Neural progenitor cell (in vitro differentiated cells): ENCODE data around the gene VWA8. TPM values are rescaled to one million over a fixed set of nuclear protein-coding genes. Genes with fewer than 3 reads are reported as not detected.

Source experiments
- DNase-seq: peaks from one replicate; pipeline ENCODE4 v3.0.0-alpha.2; 2016; ENCODE audit warnings: low spot score
- H2AFZ ChIP-seq: fragments of 200-600 bp; sonication (generic); replicated peaks from 2 replicates; pipeline ENCODE4 v1.6.1; 2016; ENCODE audit warnings: antibody characterized with exemption
- H3F3A ChIP-seq: fragments of 200-600 bp; sonication (generic); 2 replicates; pipeline ENCODE4 v1.6.1; 2016; ENCODE audit warnings: antibody characterized with exemption, low read depth
- H3K27ac ChIP-seq: fragments of 200-600 bp; sonication (generic); 2 replicates; pipeline ENCODE4 v1.5.1; 2016; ENCODE audit warnings: mild to moderate bottlenecking
- H3K27me3 ChIP-seq: fragments of 200-600 bp; sonication (generic); 2 replicates; pipeline ENCODE4 v1.6.1; 2016; ENCODE audit warnings: mild to moderate bottlenecking, moderate library complexity
- H3K36me3 ChIP-seq: fragments of 200-600 bp; sonication (generic); 2 replicates; pipeline ENCODE4 v1.5.1; 2016
- H3K4me1 ChIP-seq: fragments of 200-600 bp; sonication (generic); 2 replicates; pipeline ENCODE4 v1.6.1; 2016; ENCODE audit warnings: mixed run types
- H3K4me2 ChIP-seq: fragments of 200-600 bp; sonication (generic); 2 replicates; pipeline ENCODE4 v1.6.1; 2016
- H3K4me3 ChIP-seq: fragments of 200-600 bp; sonication (generic); 2 replicates; pipeline ENCODE4 v1.5.1; 2016
- H3K79me2 ChIP-seq: fragments of 200-600 bp; sonication (generic); 2 replicates; pipeline ENCODE4 v1.6.1; 2016; ENCODE audit warnings: low read depth
- H3K9ac ChIP-seq: fragments of 200-600 bp; sonication (generic); 2 replicates; pipeline ENCODE4 v1.6.1; 2016
- H3K9me3 ChIP-seq: fragments of 200-600 bp; sonication (generic); 2 replicates; pipeline ENCODE4 v1.5.1; 2016; ENCODE audit warnings: low read depth
- H4K20me1 ChIP-seq: fragments of 200-600 bp; sonication (generic); 2 replicates; pipeline ENCODE4 v1.6.1; 2016; ENCODE audit warnings: low read depth
- H3K27ac Mint-ChIP-seq: 3 replicates; pipeline ENCODE4 v1.8.0; 2021; ENCODE audit warnings: mixed read lengths
- H3K27me3 Mint-ChIP-seq: 2 replicates; pipeline ENCODE4 v1.8.0; 2022; ENCODE audit warnings: low read depth, mild to moderate bottlenecking, inconsistent platforms, moderate library complexity, mixed read lengths; ENCODE audit not compliant: insufficient read depth
- H3K36me3 Mint-ChIP-seq: 3 replicates; pipeline ENCODE4 v1.8.0; 2021; ENCODE audit warnings: mixed read lengths
- H3K4me1 Mint-ChIP-seq: 3 replicates; pipeline ENCODE4 v1.8.0; 2021; ENCODE audit warnings: mixed read lengths
- H3K4me3 Mint-ChIP-seq: 3 replicates; pipeline ENCODE4 v1.8.0; 2021; ENCODE audit warnings: mild to moderate bottlenecking, moderate library complexity, mixed read lengths
- H3K9me3 Mint-ChIP-seq: 3 replicates; pipeline ENCODE4 v1.8.0; 2020; ENCODE audit warnings: mixed read lengths
- EZH2 ChIP-seq: fragments of 200-600 bp; sonication (generic); IDR thresholded peaks from 2 replicates; pipeline ENCODE4 v1.6.1; 2017; ENCODE audit warnings: antibody characterized with exemption, mild to moderate bottlenecking, moderate library complexity
- EZH2phosphoT487 ChIP-seq: fragments of 200-600 bp; sonication (generic); IDR thresholded peaks from 2 replicates; pipeline ENCODE4 v1.6.1; 2017; ENCODE audit warnings: antibody characterized with exemption
- total RNA-seq: library from RNA; depleted of rRNA; stranded (reverse); fragments of >200 nt; gene quantifications from 2 replicates; pipeline ENCODE4 v1.2.3, GENCODE V29; 2015; ENCODE audit warnings: low replicate concordance
- TF ChIP-seq, protein P1 (sequence below): fragments of 200-600 bp; sonication (generic); IDR thresholded peaks from 2 replicates; pipeline ENCODE4 v1.5.1; 2017; ENCODE audit warnings: antibody characterized with exemption, mild to moderate bottlenecking

Gene VWA8
- total RNA-seq, 1 donor from 2014 or later = 12.6 TPM

DNA sequence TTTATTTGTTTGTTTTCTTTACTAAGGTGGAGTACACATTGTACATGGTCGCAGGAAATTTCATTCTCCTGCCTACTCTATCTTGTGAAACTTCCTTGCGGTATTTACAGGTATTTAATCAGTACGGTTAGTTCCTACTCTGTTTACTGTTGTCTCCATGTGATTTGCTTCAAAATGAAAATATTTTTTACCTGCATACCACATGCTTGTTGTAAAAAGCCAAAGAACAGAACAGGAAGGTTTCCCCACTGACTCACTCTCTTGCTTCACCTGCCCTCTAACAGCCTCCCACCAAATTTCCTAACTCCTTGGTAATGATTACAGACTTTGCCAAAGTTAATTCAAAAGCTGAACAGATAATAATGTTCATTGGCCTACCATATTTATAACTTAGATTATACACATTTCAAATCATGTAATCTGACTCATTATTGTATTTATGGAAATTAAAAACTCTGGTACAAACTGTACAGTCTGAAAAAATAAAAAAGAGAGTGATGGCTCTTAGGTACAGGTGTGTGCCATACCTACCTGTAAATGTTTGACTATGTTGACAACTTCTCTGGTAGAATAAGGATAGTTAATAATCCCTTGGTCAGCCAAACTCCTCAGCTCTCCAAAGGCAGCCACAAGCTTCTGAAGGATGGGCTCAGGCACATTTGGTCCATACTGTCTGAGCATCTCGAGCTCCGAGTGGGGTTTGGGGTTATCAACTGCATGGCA lies 239.9 kb downstream of the VWA8 start:
- Histone ChIP-seq H3K9me3 (no peaks in the 10 kb centered on the region), H3K36me3 (no peaks in the 10 kb centered on the region), H3K9ac (no peak overlapping the region), H3K27ac (no peak overlapping the region), H3K79me2 (no peaks in the 10 kb centered on the region), H3K4me1 (no peaks in the 10 kb centered on the region), H3K4me3 (no peak overlapping the region), H4K20me1 (no peaks in the 10 kb centered on the region), H3F3A (no peaks in the 10 kb centered on the region), H2AFZ (no peak overlapping the region), H3K27me3 (no peaks in the 10 kb centered on the region), H3K4me2 (no peak overlapping the region)
- no peak for DNase-seq
- no peaks in the 10 kb centered on the region for H3K9me3 Mint-ChIP-seq
- no peaks in the 10 kb centered on the region for H3K27me3 Mint-ChIP-seq
- H3K4me1 Mint-ChIP-seq = no peaks in the 10 kb centered on the region
- H3K36me3 Mint-ChIP-seq = no peaks in the 10 kb centered on the region
- TF ChIP-seq EZH2 = no peak
- TF ChIP-seq, protein P1, sequence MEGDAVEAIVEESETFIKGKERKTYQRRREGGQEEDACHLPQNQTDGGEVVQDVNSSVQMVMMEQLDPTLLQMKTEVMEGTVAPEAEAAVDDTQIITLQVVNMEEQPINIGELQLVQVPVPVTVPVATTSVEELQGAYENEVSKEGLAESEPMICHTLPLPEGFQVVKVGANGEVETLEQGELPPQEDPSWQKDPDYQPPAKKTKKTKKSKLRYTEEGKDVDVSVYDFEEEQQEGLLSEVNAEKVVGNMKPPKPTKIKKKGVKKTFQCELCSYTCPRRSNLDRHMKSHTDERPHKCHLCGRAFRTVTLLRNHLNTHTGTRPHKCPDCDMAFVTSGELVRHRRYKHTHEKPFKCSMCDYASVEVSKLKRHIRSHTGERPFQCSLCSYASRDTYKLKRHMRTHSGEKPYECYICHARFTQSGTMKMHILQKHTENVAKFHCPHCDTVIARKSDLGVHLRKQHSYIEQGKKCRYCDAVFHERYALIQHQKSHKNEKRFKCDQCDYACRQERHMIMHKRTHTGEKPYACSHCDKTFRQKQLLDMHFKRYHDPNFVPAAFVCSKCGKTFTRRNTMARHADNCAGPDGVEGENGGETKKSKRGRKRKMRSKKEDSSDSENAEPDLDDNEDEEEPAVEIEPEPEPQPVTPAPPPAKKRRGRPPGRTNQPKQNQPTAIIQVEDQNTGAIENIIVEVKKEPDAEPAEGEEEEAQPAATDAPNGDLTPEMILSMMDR = no peak
- TF ChIP-seq EZH2phosphoT487 = no peak
- H3K27ac Mint-ChIP-seq = no peak overlapping the region
- no peak overlapping the region for H3K4me3 Mint-ChIP-seq

DNA sequence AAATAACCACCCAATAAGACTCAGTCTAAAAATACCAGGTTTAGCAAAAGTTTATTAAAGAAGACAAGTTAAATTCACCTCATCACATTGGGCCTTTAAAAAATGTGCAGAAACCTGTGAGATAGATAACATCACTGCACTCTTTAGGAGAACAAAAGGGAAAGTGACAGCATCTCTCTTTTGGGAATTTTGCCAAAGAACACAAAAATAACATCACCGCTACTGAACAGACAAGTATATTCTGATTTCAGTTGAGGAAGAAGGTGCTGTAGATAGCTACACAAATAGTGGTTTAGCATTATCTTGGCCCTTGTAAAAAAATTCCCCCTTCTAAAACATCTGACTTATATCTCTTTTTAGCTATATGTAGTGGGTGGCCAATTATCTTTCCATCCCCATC lies 244.7 kb downstream of the VWA8 start:
- Histone ChIP-seq H3K79me2 (no peaks in the 10 kb centered on the region), H3K36me3 (no peaks in the 10 kb centered on the region), H3K4me1 (no peaks in the 10 kb centered on the region), H2AFZ (no peak overlapping the region), H3F3A (no peaks in the 10 kb centered on the region), H3K9ac (no peak overlapping the region), H4K20me1 (no peaks in the 10 kb centered on the region), H3K27me3 (no peaks in the 10 kb centered on the region), H3K27ac (no peak overlapping the region), H3K9me3 (no peaks in the 10 kb centered on the region), H3K4me3 (no peak overlapping the region), H3K4me2 (no peak overlapping the region)
- H3K4me3 Mint-ChIP-seq = no peak overlapping the region
- DNase-seq = no peak
- no peaks in the 10 kb centered on the region for H3K36me3 Mint-ChIP-seq
- no peaks in the 10 kb centered on the region for H3K27me3 Mint-ChIP-seq
- no peaks in the 10 kb centered on the region for H3K4me1 Mint-ChIP-seq
- TF ChIP-seq EZH2phosphoT487 (no peak), EZH2 (no peak)
- TF ChIP-seq, protein P1 = no peak
- no peaks in the 10 kb centered on the region for H3K9me3 Mint-ChIP-seq
- no peak overlapping the region for H3K27ac Mint-ChIP-seq

DNA sequence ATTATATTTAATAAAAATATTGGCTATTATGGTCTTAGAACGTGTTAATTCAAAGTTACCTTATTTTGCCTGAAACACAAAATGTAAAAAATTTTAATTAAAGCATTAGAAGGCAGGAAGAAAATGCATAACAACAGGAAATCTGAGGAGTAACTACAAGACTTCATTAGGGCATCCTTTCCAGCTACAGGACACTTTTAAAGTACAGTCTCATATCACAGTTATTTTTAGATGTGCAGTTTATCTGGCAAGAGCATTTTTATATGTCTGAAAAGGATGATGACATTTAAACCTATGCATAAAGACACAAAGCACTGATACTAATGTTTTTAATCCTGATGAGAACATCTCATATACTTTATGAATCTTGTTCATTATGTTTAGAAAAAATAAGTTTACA lies 247.5 kb downstream of the VWA8 start:
- Histone ChIP-seq H3K4me1 (no peaks in the 10 kb centered on the region), H3K4me2 (no peak overlapping the region), H3K27ac (no peak overlapping the region), H3K9ac (no peak overlapping the region), H3F3A (no peaks in the 10 kb centered on the region), H2AFZ (no peak overlapping the region), H3K79me2 (no peaks in the 10 kb centered on the region), H4K20me1 (no peaks in the 10 kb centered on the region), H3K36me3 (no peaks in the 10 kb centered on the region), H3K9me3 (no peaks in the 10 kb centered on the region), H3K27me3 (no peaks in the 10 kb centered on the region), H3K4me3 (no peak overlapping the region)
- DNase-seq = no peak
- Mint-ChIP-seq H3K27me3 (no peaks in the 10 kb centered on the region), H3K36me3 (no peaks in the 10 kb centered on the region), H3K27ac (no peak overlapping the region), H3K4me1 (peaks cover 3% of the 10 kb centered on the region), H3K9me3 (no peaks in the 10 kb centered on the region), H3K4me3 (no peak overlapping the region)
- TF ChIP-seq EZH2phosphoT487 = no peak
- no peak for TF ChIP-seq EZH2
- TF ChIP-seq, protein P1 = no peak
